GM10266 (cell line): ENCODE data around the gene FBXO27.
A peak's percentile ranks its signal among the peaks of the same experiment; 100 is the strongest.

Experiments
- DNase-seq: peaks from one replicate; pipeline ENCODE4 v3.0.0; 2012; ENCODE audit errors: extremely low spot score
- TF ChIP-seq, protein P1 (sequence below): IDR thresholded peaks from 2 replicates; pipeline ENCODE4 v1.5.1; 2012; ENCODE audit warnings: mild to moderate bottlenecking, low read depth; ENCODE audit not compliant: control insufficient read depth, insufficient read depth; ENCODE audit errors: missing control alignments

The FBXO27 gene

DNA sequence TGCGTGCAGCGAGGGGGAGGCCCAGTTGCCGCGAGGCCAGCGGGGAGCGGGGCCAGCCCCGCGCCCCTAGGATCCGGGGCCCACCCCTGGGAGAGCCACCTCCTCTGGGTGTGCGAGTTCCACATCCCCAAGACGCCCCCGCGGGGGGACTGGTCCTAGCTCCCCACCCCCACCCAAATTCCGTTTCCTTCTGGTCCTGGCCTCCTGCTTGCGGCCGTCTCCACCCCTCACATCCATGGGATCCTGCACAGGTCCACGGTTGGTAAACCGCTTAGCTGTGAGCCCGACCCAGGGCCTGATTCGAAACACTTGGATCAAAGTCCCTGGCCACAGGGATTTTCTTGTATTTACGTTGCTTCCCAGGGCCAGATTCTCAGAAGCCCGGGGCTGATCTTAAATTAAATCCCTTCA, 56.5 kb downstream of the FBXO27 start:
- TF ChIP-seq, protein P1, sequence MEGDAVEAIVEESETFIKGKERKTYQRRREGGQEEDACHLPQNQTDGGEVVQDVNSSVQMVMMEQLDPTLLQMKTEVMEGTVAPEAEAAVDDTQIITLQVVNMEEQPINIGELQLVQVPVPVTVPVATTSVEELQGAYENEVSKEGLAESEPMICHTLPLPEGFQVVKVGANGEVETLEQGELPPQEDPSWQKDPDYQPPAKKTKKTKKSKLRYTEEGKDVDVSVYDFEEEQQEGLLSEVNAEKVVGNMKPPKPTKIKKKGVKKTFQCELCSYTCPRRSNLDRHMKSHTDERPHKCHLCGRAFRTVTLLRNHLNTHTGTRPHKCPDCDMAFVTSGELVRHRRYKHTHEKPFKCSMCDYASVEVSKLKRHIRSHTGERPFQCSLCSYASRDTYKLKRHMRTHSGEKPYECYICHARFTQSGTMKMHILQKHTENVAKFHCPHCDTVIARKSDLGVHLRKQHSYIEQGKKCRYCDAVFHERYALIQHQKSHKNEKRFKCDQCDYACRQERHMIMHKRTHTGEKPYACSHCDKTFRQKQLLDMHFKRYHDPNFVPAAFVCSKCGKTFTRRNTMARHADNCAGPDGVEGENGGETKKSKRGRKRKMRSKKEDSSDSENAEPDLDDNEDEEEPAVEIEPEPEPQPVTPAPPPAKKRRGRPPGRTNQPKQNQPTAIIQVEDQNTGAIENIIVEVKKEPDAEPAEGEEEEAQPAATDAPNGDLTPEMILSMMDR: no peak
- no peak for DNase-seq

DNA sequence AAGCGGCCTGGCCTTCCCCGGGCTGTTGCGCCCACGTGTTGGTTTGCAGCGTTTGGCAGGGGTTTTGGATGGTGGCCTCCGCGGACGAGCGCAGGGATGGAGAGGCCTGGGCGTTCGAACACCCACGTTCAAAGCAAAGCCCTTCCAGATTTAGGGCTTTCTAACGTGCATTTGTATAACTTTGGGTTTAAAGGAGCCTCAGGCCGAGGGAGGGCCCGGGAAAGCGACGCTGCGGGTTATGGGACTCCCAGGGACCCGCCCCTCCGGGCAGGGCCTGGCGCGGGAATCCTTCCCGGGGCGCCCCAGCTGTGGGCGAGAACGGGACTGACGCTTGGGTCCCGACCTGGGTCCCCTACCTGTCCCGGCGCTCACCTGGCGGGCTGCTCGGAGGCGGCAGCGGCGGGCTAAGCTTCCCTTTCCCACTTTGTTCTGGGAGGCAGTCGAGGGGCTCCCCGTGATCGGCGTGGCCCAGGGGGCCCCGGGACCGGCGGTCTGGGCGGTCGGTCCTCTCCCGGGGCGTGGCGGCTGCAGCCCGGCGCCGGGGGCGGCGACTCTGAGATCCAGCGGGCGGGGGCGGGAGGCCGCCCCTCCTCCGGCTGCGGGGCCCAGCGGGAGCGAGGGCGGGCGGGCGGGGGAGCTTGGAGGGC, 57.0 kb downstream of the FBXO27 start, which contains the start of gene FBXO17:
FBXO17 (minus strand) TSS at position 529 of the 647 bp plus-strand sequence. CDS start 25,423 bp downstream, outside the sequence.
- TF ChIP-seq, protein P1: no peak
- DNase-seq: peak; percentile 30

- TF ChIP-seq, protein P1: no peak
- no peak for DNase-seq
These were observed 57.6 kb downstream of the FBXO27 start for GRCh38 chr19:38974624-38975213.
